ENCODE measurements around the gene AHI1.
A peak's percentile ranks its signal among the peaks of the same experiment; 100 is the strongest.

Gene AHI1

DNA sequence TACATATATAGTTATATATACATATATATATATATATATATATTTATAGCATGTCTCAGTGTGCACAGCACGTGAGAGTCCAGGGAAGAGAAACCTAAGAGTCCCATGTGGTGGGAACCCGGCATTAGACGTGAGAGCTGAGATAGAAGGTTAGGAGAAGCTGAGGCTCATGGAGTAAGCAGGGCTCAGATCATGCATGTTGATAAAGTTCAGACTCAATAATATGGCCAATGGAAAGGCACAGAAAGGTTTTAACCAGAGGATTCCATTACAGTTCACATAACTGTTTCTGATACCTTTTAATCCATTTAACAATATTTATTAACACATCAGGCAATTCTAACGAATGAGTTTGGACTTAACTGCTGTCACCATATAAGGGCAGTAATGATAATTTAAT lies 173.0 kb downstream of the AHI1 start:
- TF ChIP-seq, protein P1, sequence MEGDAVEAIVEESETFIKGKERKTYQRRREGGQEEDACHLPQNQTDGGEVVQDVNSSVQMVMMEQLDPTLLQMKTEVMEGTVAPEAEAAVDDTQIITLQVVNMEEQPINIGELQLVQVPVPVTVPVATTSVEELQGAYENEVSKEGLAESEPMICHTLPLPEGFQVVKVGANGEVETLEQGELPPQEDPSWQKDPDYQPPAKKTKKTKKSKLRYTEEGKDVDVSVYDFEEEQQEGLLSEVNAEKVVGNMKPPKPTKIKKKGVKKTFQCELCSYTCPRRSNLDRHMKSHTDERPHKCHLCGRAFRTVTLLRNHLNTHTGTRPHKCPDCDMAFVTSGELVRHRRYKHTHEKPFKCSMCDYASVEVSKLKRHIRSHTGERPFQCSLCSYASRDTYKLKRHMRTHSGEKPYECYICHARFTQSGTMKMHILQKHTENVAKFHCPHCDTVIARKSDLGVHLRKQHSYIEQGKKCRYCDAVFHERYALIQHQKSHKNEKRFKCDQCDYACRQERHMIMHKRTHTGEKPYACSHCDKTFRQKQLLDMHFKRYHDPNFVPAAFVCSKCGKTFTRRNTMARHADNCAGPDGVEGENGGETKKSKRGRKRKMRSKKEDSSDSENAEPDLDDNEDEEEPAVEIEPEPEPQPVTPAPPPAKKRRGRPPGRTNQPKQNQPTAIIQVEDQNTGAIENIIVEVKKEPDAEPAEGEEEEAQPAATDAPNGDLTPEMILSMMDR (IDR thresholded peaks at IDR 0.05; ENCODE audit: low read depth, low read length), result no peak
- no peak for DNase-seq (ENCODE audit: low read depth)
- no peak overlapping the region for H3K4me3 ChIP-seq (ENCODE audit: low read depth, low read length)

DNA sequence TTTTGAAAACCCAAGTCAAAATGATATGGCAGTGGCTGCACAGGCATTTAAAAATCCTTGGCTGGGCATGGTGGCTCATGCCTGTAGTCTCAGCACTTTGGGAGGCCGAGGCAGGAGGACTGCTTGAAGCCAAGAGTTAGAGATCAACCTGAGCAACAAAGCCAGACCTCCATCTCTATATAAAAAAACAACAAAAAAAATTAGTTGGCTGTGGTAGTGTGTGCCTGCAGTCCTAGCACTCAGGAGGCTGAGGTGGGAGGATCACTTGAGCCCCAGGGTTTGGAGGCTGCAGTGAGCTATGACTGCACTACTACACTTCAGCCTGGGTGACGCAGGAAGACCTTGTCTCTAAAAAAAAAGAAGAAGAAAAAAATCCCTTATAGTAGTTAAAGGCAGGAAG lies 173.6 kb downstream of the AHI1 start:
- no peak for TF ChIP-seq MYC (IDR thresholded peaks at IDR 0.05; ENCODE audit: low read depth, low read length)
- no peak for TF ChIP-seq POLR2A (IDR thresholded peaks at IDR 0.05; ENCODE audit: extremely low read depth, insufficient read length)
- TF ChIP-seq, protein P2, sequence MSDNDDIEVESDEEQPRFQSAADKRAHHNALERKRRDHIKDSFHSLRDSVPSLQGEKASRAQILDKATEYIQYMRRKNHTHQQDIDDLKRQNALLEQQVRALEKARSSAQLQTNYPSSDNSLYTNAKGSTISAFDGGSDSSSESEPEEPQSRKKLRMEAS (IDR thresholded peaks at IDR 0.05; ENCODE audit: low read depth, low read length), result no peak
- TF ChIP-seq, protein P1 (IDR thresholded peaks at IDR 0.05; ENCODE audit: low read depth, low read length), result no peak
- peak; percentile 57 for DNase-seq (ENCODE audit: low read depth)
- H3K4me3 ChIP-seq (ENCODE audit: low read depth, low read length), result no peak overlapping the region

DNA sequence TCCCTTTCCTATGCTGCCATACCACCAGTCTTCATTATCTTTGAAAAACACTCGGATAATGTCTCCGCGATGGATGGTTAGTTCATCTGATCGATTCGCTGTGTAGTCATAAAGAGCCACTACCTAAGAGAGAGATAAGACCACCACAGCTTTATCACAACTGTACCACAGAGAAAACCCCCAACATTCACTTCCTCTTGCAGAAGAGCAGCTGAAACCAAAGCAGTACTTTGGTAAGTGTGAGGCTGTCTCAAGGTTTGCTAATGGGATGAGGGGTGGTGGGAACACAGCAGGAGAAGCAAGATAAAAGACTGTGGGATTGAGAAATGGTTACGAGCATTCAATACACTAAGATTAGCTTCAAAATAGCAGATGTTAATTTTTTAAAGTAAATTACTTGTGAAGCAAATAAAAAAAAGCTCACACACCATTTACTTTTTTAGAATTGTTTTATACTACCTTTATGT lies 174.3 kb downstream of the AHI1 start:
- TF ChIP-seq, protein P1 (IDR thresholded peaks at IDR 0.05; ENCODE audit: low read depth, low read length), result no peak
- peak; percentile 58; the same call in 1 of the 2 replicates for TF ChIP-seq MYC (IDR thresholded peaks at IDR 0.05; ENCODE audit: low read depth, low read length)
- peak; percentile 98 for DNase-seq (ENCODE audit: low read depth)
- H3K4me3 ChIP-seq (ENCODE audit: low read depth, low read length), result peak overlapping the region; percentile 55

DNA sequence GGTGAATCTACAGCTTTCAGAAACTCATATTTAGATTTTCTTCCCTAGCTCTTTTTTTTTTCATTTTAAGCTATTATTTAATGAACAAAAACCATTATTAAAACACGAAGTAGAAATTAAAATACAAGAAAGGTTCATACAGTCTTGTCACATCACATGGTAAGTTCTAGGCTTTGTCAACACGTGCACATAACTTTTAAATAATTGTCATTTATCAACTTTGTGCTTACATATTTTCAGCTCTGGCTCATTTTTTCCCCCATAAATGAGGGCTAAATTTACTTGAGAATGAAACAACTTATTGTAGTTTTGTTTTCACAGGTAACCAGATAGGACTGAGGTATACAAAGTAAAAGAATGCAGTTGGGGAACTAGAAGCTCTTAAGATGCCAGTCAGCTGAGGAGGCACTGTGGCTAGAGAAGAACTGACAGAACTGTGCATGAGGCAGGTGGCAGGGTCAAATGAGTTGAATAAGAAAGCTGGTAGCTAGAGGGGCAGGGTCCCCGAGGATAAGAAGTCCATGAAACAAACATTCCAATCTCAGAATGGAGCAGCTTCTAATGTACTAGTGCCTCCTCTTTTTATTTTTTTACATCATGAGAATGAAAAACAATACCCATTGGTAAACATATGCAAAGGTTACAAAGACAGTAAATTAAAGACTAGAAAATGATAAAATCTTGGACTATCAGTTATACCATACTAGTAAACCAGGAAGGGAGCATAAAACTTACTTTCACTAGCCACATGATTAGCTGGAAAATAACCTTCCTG lies 174.9 kb downstream of the AHI1 start:
- DNase-seq (ENCODE audit: low read depth), result peak; percentile 88
- peak overlapping the region; percentile 55 for H3K4me3 ChIP-seq (ENCODE audit: low read depth, low read length)
- TF ChIP-seq POLR2A (IDR thresholded peaks at IDR 0.05; ENCODE audit: extremely low read depth, insufficient read length), result peak; percentile 3
- TF ChIP-seq, protein P1 (IDR thresholded peaks at IDR 0.05; ENCODE audit: low read depth, low read length), result no peak
- TF ChIP-seq MYC (IDR thresholded peaks at IDR 0.05; ENCODE audit: low read depth, low read length), result peak; percentile 54
- TF ChIP-seq, protein P2 (IDR thresholded peaks at IDR 0.05; ENCODE audit: low read depth, low read length), result no peak; the same call in none of the 2 replicates

DNA sequence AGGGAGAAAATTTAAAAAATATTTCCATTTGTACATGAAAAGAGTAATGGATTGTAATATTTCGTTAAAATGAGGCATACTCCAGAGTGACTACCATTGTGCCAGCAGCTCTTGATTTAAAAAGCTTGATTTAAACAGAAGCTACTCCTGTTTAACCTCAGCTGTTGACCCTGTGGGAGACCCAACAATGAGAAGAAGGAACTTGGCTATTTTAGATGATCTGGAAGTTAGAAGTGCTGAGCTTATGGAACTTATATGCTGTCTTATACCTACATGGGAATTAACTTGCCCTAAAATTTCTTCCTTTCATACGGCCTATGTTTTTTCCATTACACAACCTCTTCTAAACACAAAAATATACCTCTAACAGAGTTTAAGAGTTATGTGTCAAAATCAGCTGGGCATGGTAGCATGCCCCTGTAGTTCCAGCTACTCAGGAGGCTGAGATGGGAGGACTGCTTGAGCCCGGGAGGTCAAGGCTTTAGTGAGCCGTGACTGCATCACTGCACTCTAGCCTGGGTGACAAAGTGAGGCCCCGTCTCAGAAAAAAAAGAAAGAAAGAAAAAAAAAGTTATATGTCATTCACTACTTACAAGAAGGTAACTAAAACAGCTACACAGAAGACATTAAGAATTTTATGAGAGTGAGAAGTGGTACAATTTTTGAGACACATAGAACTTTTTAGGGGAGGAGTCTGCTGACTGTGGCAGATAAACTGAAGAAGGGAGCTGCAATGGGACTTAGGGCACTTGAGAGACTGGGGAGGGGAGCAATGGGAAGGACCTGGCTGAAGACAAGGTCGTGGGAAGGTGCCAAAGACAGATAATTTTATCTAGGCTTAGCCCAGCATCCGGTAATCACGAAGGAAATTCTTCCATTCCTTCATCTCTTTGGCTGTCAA lies 176.6 kb downstream of the AHI1 start:
- peak; percentile 70 for DNase-seq (ENCODE audit: low read depth)
- TF ChIP-seq, protein P1 (IDR thresholded peaks at IDR 0.05; ENCODE audit: low read depth, low read length), result no peak
- no peak for TF ChIP-seq POLR2A (IDR thresholded peaks at IDR 0.05; ENCODE audit: extremely low read depth, insufficient read length)
- no peak for TF ChIP-seq MYC (IDR thresholded peaks at IDR 0.05; ENCODE audit: low read depth, low read length)
- TF ChIP-seq, protein P2 (IDR thresholded peaks at IDR 0.05; ENCODE audit: low read depth, low read length), result no peak
- no peak overlapping the region for H3K4me3 ChIP-seq (ENCODE audit: low read depth, low read length)
